BE2C (cell line): ENCODE data around the gene METTL25.

Source experiments
- DNase-seq: peaks from one replicate; pipeline ENCODE4 v3.0.0-alpha.2; 2020
- H3K27me3 ChIP-seq: fragments of 250-450 bp; sonication (Bioruptor Pico); 2 replicates; pipeline ENCODE4 v1.5.1; 2020; ENCODE audit warnings: mild to moderate bottlenecking
- H3K36me3 ChIP-seq: fragments of 250-450 bp; sonication (Bioruptor Pico); 2 replicates; pipeline ENCODE4 v1.5.1; 2020; ENCODE audit warnings: mild to moderate bottlenecking
- H3K4me1 ChIP-seq: fragments of 250-450 bp; sonication (Bioruptor Pico); 2 replicates; pipeline ENCODE4 v1.5.1; 2020
- H3K4me3 ChIP-seq: 2 replicates; pipeline ENCODE4 v1.5.1; 2011; ENCODE audit warnings: low read depth, low read length
- H3K9me3 ChIP-seq: fragments of 250-450 bp; sonication (Bioruptor Pico); 2 replicates; pipeline ENCODE4 v1.5.1; 2020
- CTCF ChIP-seq: IDR thresholded peaks from 2 replicates; pipeline ENCODE4 v1.5.1; 2012; ENCODE audit warnings: mild to moderate bottlenecking, low read depth, low read length

METTL25 gene

GRCh38 chr12:82517027-82517426 is 158.7 kb downstream of the METTL25 start:
- peak; percentile 31 for DNase-seq
- Histone ChIP-seq H3K4me3 (no peak overlapping the region), H3K27me3 (no peaks in the 10 kb centered on the region), H3K9me3 (no peaks in the 10 kb centered on the region), H3K4me1 (no peaks in the 10 kb centered on the region), H3K36me3 (no peaks in the 10 kb centered on the region)
- peak; percentile 83 for TF ChIP-seq CTCF

GRCh38 chr12:82517808-82518207 is 159.5 kb downstream of the METTL25 start:
- no peak for DNase-seq

GRCh38 chr12:82519510-82519909 is 161.2 kb downstream of the METTL25 start:
- Histone ChIP-seq H3K4me3 (no peak overlapping the region), H3K9me3 (no peaks in the 10 kb centered on the region), H3K27me3 (no peaks in the 10 kb centered on the region), H3K36me3 (no peaks in the 10 kb centered on the region), H3K4me1 (no peaks in the 10 kb centered on the region)
- no peak for DNase-seq
- no peak for TF ChIP-seq CTCF

More at GRCh38 chr12:82517808-82518207, 159.5 kb downstream of the METTL25 start:
- no peaks in the 10 kb centered on the region for H3K36me3 ChIP-seq
- no peaks in the 10 kb centered on the region for H3K4me1 ChIP-seq
- no peak for TF ChIP-seq CTCF
- H3K4me3 ChIP-seq, result no peak overlapping the region
- H3K9me3 ChIP-seq, result no peaks in the 10 kb centered on the region
- no peaks in the 10 kb centered on the region for H3K27me3 ChIP-seq

GRCh38 chr12:82522285-82522684 is 164.0 kb downstream of the METTL25 start:
- DNase-seq, result no peak
- Histone ChIP-seq H3K9me3 (no peaks in the 10 kb centered on the region), H3K4me1 (no peaks in the 10 kb centered on the region), H3K36me3 (no peaks in the 10 kb centered on the region), H3K27me3 (no peaks in the 10 kb centered on the region; the same call in 1 of the 2 replicates), H3K4me3 (no peak overlapping the region)
- no peak for TF ChIP-seq CTCF

- Histone ChIP-seq H3K36me3 (no peaks in the 10 kb centered on the region), H3K4me1 (no peaks in the 10 kb centered on the region), H3K4me3 (no peak overlapping the region), H3K9me3 (no peaks in the 10 kb centered on the region), H3K27me3 (no peaks in the 10 kb centered on the region; the same call in 1 of the 2 replicates)
- no peak for DNase-seq
- no peak for TF ChIP-seq CTCF
Measured at GRCh38 chr12:82522762-82523161, 164.4 kb downstream of the METTL25 start.

- Histone ChIP-seq H3K4me3 (no peak overlapping the region), H3K27me3 (no peaks in the 10 kb centered on the region; the same call in 1 of the 2 replicates), H3K4me1 (no peaks in the 10 kb centered on the region), H3K9me3 (no peaks in the 10 kb centered on the region), H3K36me3 (no peaks in the 10 kb centered on the region)
- no peak for DNase-seq
- TF ChIP-seq CTCF, result no peak
Measured at GRCh38 chr12:82523996-82524395, 165.7 kb downstream of the METTL25 start.
